Measurements from ENCODE around the gene HNRNPAB.

DNA sequence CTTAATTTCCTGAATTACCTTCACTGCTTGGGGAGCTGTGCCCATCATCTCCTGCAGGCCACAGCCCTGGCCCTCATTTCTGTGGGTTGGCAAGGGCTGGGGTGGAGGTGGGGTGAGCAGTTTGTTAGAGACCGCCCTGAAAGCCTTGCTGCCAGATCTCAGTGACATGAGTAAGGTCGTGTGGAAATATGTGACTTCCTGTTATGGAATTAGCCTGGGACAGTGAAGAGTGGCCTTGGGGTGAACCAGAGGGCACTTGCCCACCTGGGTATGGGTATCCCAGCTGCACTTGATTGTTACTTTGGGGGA is 2.5 kb upstream of the HNRNPAB start:
- TF ChIP-seq CTCF (conservative IDR thresholded peaks at IDR 0.05; ENCODE audit: low read depth, low read length), result no peak
- TF ChIP-seq EZH2 (IDR thresholded peaks at IDR 0.05; ENCODE audit: borderline replicate concordance, low read depth, low read length, poor library complexity, severe bottlenecking), result no peak

Measured in A673 (cell line).